Fibroblast of skin of left quadriceps (primary cell): Measurements from ENCODE around the gene GRAPL.
A peak's percentile ranks its signal among the peaks of the same experiment; 100 is the strongest.
"Not testable (repeated sequence)": the region's sequence is repeated elsewhere in the genome, so short reads cannot be mapped to it uniquely, and the experiment has no call there.

ENCODE experiments used
- DNase-seq, 2 experiments: peaks; one replicate each; pipeline ENCODE4 v3.0.0-alpha.2; 2013; ENCODE audit warnings: low read depth in 2 of 2

Gene GRAPL

DNA sequence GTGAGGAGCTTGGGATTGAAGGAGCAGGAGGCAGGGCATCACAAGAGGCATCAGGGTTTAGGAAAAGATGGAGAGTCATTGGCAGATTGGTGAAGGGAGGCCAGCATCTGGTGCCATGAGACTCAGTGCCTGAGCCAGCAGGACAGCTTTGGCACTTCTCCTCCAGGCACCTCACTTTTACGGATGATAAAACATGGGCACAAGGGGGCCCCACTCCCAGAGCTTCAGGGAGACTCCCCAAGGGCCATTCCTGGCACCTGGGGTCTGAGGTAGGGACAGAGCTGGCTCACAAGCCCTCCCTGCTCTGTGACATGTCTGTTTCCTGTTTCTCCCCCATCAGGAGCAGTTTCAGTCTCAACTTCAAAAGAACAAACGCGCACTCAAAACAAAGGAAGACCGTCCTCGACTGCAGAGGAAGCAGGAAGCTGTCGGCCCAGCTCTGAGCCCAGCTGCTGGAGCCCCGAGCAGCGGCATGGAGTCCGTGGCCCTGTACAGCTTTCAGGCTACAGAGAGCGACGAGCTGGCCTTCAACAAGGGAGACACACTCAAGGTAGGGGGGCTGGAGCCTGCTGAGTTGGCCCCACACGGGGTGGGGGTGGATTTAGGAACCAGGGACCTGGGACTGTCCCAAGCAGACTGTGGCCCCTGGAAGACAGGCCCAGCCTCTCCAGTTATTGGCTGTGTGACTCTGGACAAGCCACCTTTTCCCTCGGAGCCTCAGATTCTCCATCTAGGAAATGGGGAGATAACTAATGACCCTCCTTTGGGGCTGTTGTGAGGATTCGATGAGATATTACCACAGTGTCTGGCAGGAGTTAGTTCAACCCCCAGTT is at the start of gene GRAPL:
Gene GRAPL (plus strand): TSS at position 442 of the 833 bp plus-strand sequence. CDS start 31 bp downstream, at position 473.
- not testable (repeated sequence) for DNase-seq

DNA sequence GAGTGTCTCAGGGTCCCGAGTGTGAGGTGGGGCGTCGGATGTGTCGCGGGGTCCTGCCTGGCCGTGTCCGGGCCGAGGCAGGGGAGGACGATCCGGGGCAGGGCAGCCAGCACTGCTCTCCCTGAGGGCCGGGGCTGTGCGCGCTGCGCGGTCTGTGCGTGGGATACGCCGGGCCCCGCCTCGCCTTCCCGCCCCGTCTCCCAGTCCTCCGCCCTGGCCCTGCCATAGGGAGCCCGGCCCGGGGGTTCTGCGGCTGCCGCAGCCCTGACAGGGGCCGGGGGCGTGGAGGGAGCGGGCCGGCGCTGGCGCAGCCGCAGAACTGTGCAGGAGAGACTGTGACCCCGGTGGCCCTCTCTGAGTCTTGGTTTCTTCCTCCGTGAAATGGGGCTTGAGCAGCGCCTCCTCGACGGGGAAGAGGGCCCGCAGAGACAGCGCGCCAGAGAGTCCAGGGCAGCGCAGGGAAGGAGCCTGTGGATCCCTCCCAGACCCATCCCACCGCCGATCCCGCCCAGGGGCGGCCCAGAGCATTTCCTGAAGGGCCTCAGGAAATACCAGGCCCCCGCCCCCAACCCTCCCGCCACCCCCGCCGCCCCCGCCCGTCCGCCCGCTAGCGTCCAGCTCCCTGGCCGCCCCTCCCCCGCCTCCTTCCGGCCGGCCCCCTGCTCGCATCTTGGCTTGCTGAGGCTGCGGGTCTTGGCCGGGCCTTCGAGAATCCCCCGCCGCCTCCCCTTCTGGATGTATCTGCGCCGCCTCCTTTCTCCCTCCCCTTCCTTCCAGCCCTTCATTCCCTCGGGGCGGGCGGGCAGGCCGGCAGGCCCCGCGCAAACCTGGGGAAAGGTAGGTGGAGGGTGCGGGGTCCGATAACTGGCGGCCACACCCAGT is 38.3 kb upstream of the GRAPL start:
- not testable (repeated sequence) for DNase-seq

DNA sequence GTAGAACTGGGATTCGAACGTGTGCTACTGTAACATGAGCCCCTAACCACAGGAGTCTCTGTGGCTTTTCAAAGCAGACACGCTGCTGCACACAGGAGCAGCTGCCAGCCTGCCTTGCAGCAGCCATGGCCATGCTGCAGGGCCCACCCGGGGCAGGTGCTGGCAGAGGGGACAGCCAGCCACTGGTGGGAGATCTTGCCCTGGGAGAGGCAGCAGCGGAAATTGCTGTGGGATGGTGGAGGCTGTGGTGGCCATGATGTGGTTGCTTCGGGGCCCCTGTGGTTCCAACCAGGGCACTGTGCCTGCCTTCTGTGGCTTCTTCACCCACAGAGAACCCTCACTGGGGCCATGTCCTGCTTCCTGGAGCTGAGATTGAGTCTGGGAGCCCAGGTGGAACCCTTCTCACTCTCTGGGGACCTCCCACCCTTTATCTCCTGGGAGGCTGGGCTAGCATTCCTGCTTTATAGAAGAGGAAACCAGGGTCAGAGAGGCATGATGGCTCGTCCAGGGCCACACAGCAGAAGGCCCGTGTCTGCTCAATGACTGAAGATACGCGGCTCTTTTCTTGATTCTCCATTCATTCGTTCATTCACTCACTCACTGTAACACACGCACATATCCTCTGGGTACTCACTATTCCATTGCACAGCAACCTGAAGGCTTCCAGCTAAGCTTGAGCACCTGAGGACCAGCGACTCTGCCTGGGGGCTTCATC is 37.2 kb upstream of the GRAPL start:
- DNase-seq: not testable (repeated sequence)

DNA sequence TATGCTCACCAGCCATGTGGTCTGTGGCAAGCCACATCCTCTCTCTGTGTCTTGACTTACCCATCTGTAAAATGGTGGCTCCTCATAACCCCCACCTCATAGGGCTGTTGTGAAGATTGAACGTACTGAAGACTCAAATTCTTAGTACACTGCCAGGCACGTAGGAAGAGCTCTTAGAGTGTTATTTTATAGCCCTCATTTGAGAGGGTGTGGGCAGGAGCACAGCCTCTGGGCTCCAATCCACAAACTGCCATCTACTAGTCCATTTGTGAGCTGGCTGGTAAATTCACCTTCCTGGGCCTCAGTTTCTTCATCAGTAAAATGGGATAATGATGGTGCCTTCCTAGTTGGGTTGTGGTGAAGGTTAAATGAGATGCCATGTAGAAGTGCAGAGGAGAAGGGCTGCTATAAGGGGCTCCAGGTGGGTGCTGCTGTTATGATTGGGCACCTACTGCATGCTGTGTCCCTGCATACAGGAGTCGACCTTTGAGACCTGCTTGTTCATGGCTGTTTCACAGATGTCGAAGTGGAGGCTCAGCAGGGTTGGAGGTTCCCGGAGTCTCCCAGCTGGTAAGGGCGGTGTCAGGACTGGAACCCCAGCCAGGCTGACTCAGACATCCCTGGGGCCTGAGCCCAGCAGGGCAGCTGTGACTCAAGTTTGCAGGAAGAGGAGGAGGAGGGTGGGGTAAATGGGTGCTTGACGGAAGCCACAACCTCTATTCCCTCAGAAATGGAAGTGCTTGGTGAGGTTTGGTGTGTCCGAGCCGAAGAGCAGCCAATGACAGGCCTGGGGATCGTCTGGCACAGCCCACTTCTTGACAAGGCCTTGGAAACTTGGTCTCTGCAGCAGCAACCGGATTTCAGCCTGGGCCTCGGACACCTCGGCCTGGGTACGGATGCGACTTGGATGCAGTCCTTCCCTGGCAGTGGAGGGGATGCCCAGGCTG is 34.4 kb upstream of the GRAPL start:
- DNase-seq: peak in 1 of 2 experiments; percentile 1

DNA sequence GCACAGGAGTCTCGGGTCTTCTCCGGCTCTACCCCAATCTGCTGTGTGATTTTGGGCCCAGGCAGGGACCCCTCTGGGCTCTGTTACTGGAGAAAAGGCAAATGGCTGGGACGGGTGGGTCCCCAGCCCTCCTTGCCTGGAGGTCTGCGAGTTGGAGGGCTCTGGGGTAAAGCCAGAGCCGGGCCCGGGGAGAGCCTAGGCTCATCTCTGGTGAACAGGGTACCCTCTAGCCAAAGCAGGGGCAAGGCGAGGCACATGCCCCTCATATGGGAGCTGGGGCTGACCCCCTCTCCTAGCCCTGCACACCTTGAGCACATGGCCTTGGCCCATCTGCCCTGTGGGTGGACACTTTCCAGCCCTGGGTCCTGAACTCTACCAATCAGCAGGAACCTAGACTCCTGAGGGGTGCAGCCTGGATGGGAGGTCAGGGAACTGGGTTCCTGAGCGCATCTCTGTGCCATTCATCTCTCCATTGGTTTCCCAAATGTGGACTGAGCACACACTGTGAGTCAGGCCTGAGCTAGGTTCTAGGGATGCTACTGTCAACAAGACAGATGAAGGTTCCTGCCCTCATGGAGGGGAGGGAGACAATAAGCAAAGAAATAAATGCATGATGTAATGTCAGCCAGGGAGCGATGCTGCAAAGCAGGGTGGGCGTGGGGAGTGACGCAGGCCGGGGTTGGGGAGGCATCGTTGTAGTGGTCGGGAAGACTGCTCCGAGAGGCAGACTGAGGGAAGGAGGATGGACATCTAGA is 33.5 kb upstream of the GRAPL start:
- DNase-seq: not testable (repeated sequence)

DNA sequence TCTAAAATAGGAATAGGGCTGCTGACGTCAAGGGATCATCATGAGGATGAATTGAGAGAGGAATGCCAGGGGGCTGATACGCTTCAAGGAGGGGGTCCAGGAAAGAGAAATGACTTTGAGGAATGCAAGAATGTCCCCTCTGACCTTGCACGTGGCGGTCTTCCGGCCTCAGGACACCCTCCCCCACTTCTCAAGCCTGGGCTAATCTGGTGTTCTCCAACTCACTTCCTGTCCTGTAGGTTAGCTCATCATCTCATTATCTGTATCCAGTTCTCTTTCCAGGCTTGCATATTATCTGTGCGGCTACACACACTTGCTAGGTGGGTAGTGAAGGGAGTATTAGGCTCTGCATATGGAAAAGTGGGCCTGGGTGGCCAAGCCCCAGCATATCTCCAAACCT is 18.9 kb upstream of the GRAPL start:
- not testable (repeated sequence) for DNase-seq

DNA sequence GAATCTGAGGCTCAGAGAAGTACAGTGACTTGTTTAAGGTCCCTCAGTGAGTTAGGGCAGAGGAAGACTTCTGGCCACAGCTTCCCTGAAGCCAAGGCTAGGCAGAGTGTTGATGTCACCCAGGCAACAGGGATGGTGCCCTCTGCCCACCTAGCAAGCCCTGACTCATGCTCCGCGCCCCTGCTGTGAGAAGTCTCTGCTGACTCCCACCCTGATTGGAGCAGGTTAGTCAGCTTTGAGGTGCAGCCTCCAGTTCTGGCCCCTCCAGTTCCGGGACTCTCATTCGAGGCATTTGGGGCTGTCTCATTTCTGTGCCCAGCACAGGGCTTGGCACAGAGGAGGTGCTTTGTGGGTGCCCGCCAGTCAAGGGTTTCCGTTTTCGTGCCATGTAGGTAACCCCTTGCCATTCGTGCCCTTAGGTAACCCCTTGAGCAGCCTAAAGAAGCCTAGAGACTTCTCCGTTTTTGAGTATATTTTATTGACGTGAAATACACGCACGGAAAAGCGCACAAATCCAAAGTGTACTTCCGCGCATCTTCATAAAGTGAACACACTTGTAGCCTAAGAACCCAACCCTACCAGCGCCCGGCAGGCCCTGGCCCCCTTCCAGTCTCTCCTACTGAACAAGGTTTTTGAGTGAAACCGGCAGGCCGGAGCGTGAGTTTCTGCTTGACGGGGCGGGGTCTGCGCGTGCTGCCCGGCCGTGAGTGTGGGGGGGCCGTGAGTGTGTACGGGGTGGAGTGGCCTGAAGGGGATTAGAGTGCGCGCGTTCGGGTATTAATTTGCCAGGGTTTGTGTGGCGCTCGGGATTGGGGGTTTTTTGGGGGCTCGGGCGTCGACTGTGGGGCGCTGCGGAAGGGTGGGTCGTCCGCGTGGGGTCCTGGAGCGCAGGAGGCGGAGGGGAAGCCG is 16.9 kb upstream of the GRAPL start:
- not testable (repeated sequence) for DNase-seq

DNA sequence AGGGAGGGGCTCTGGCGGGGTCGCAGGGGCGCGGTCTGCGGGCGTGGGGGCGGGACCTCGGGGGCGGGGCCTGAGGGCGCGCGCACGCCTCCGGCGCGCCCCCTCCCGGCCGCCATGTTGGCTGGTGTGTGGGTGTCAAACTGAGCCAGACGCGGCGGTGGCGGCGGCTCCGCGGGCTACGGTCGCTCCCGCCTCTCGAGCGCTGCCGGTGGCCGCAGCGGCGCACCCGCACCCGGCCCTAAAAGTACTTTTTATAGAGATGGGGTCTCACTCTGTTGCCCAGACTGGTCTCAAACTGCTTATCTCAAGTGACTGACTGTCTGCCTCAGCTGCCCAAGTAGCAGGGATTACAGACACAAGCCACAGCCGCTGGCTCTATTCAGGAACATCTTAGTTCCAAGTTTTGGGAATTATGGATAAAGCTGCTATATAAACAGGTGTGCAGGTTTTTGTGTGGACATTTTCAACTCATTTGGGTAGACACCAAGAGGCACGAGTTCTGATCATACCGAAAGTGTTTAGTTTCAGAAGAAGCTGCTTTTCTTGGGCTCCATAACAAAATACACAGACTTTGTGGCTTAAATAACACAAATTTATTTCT is 16.2 kb upstream of the GRAPL start:
- peak in 1 of 2 experiments; percentile 16 for DNase-seq

DNA sequence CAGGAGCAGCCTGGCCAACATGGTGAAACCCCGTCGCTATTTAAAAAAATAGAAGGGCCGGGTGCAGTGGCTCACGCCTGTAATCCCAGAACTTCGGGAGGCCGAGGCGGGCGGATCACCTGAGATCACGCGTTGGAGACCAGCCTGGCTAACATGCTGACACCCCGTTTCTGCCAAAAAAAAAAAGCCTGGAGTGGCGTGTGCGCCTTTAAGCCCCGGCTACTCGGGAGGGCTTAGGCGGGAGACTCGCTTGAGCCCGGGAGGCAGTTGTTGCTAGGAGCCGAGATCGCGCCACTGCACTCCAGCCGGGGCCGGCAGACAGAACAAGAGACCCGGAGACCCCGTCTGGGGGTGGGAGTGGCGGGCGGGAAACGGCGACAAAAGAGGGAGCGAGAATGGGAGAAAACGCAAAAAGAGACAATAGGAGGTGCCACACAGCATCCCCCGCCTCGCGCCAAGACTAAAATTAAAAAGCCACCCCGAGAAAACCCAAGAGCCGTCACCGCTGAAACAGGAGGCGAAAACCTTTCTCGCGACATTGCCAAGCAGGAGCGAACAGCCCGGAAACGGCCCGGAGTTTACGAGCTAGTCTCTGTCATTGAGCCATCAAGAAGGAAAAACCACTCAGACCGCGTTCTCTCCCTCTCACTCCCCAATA is 15.5 kb upstream of the GRAPL start:
- DNase-seq: peak; percentile 89 to 90

DNA sequence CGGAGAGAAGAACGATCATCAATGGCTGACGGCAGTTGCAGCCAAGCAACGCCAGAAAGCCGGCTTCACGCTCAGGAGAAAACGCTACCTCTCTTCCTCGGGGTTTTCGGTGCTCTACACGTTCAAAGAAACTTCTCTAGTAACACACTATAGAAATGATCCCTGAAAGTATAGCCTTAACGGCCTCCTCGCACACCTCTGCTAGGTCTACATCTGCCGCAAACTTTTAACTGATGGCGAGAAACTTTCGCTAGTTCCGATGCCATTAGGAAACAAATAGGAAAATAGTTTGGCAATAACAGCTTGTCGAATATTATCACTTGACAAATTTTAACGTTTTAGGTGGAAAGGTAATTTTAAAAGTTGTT is 14.9 kb upstream of the GRAPL start:
- peak in 1 of 2 experiments; percentile 2 for DNase-seq

DNA sequence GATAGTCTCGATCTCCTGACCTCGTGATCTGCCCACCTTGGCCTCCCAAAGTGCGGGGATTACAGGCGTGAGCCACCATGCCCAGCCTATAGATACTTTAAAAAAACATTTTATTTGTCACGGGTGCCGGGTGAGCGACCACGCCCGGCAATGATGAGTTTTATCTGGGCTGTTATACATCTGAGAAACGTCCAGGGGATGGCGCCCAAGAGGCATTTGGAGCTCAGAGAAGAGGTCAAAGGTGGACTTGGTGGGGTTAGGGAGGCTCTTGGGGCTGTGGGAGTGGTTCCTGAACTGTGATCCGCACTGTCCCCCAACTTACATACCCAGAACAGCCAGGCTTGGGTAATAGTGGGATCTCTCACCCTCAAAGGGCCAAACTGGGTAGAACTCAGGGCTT is 8.7 kb upstream of the GRAPL start:
- not testable (repeated sequence) for DNase-seq

DNA sequence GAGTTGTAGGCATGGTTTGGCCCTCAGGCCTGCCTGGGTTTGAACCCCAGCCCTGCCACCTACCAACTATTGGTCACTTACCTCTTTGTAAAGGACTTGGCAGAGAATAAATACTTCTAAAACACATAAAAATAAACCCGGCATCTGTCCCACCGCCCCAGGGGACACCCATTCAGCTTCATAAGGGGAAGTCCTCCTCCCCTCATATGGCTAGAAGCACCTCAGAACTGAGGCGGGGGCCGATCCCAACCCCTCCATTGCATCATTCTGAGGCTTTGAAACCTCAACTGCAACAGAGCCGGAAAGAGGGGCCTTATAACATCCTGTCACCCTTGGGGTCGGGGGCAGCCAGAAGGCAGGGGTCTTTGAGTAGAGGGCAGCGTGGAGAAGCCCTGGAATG is 2.1 kb upstream of the GRAPL start:
- not testable (repeated sequence) for DNase-seq

DNA sequence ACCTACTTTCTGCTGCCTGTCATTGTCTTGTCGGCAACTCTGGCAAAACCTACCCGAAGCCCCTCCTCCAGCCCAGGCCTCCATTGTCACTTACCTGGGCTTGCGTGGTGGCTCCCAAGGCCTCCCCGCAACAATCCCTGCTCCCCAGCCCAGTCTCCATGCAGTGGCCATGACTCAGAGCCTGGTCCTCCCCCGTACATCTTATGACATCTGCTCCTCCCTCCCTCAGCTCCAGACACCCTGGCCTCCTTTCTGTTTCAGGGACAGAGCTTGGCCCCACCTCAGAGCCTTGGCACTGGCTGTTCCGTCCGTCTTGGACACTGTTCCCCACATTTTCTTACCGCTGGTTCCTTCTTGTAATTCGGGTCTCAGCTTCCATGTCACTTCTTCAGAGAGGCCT is 2.1 kb downstream of the GRAPL start:
- not testable (repeated sequence) for DNase-seq

DNA sequence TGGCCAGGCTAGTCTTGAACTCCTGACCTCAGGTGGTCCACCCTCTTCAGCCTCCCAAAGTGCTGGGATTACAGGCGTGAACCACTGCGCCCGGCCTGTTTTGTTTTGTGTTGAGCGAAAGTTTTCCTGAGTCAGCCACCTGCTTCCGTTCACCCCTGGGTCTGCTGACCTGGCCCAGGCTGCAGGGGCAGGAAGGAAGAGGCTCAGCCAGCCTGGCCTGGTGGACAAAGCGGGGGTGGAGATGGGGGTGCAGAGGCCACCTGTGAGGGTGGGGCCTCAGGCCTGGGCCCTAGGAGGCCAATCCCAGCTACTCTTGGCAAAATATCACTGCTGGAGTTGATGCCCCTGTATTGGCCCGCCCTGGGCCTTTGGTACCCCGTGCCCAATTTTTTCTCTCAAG is 3.7 kb downstream of the GRAPL start:
- not testable (repeated sequence) for DNase-seq

DNA sequence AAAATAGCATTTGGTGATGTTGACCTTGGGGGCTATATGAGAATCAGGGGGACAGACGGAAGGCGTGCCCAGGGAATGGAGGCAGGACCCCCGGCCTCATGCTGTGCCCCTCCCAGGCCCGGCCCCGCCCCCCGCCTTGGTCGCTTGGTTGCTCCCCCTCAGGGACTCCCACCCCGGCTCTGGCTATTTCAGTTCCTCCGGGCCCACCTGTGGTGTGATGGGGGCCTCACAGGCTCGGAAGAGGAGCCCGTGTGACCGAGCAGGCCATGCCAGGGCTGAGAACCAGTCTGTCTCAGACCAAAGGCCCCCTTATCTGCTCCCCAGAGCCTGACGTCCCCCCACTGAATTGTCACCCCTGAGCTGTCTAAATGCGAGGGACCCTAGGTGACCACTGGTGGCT is 4.4 kb downstream of the GRAPL start:
- not testable (repeated sequence) for DNase-seq

DNA sequence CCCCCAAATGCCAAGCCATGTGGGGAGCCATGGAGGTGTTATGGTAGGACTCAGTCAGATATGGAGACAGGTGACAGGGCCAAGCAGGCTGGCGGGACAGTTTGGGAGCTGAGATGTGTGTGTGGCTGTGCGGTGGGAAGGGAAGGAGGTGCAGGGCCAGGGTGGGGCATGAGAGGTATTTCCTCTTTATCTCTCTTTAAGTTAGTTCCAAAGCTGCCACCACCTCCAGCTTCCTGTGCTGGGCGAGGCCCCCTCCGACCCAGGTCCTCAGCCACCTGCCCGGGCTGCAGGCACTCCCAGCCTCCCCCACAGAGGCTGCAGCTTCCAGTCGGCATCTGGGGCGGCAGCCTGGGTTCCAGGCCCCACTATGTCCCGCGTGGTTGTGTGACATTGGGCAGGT is 6.4 kb downstream of the GRAPL start:
- not testable (repeated sequence) for DNase-seq

DNA sequence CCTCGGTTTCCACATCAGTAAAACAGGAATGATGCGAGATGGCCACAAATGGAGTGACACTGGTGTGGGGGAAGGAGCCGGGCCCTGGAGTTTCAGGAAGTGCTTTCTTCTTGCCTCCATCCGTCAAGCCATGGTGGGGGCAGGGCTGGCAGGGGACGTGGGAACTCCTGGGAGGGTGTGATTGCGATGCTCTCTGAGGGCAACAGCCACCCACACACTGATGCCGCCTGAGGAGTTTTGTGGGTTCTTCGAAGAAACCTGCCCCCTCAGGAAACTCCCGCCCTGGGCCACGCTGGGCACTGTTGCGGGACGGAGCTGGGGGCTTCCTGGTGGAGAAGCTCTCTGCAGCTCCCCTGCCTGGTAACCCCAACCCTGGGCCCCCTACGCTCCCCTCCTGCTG is 8.0 kb downstream of the GRAPL start:
- not testable (repeated sequence) for DNase-seq

DNA sequence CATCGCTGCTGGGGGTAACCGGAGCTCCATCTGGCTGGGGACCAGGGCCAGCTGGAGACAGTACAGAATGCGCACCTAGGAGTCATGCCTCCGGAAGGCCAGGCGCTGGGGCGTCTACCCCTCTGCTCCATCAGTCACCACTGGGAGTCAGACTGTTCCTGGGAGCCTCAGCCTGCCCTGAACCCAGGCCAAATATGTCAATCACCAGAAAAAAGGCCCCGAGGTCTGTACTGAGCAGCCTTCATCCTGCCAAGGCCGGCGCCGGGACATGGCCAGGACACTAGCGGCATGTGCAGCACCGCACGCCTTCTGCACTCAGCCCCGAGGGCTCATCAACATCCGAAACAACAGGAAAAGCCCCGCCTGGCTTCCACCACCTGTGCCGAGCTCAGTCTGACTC is 8.7 kb downstream of the GRAPL start:
- DNase-seq: not testable (repeated sequence)
